SK-N-SH treated with all-trans-retinoic acid at 6 μM for 48 hours (cell line): ENCODE data around the gene INO80C.

ENCODE experiments used
- ARNTL ChIP-seq: fragments of 450-650 bp; formaldehyde crosslinking; IDR thresholded peaks from 2 replicates; pipeline ENCODE4 v1.5.0; 2020; ENCODE audit warnings: low read depth, mild to moderate bottlenecking, moderate library complexity, borderline replicate concordance
- CSDC2 ChIP-seq: fragments of 250-450 bp; sonication (Bioruptor Pico); IDR thresholded peaks from 2 replicates; pipeline ENCODE4 v1.5.0; 2020; ENCODE audit warnings: mild to moderate bottlenecking, moderate library complexity
- GLIS3 ChIP-seq: fragments of 250-450 bp; sonication (Bioruptor Pico); IDR thresholded peaks from 2 replicates; pipeline ENCODE4 v1.5.0; 2020; ENCODE audit warnings: mild to moderate bottlenecking, moderate library complexity
- OSR1 ChIP-seq: fragments of 250-450 bp; sonication (Bioruptor Pico); IDR thresholded peaks from 2 replicates; pipeline ENCODE4 v1.8.0; 2022; ENCODE audit warnings: moderate library complexity, mild to moderate bottlenecking, inconsistent platforms
- RARB ChIP-seq: fragments of 250-450 bp; sonication (Bioruptor Pico); IDR thresholded peaks from 2 replicates; pipeline ENCODE4 v1.8.0; 2021; ENCODE audit warnings: mild to moderate bottlenecking, moderate library complexity
- ZFP3 ChIP-seq: fragments of 250-450 bp; sonication (Bioruptor Pico); IDR thresholded peaks from 2 replicates; pipeline ENCODE4 v1.5.0; 2020; ENCODE audit warnings: mild to moderate bottlenecking, moderate library complexity
- ZFP30 ChIP-seq: fragments of 450-650 bp; formaldehyde crosslinking; IDR thresholded peaks from 2 replicates; pipeline ENCODE4 v1.5.0; 2022; ENCODE audit warnings: mild to moderate bottlenecking, moderate library complexity
- ZNF565 ChIP-seq: fragments of 450-650 bp; formaldehyde crosslinking; conservative IDR thresholded peaks from 2 replicates; pipeline ENCODE4 v1.5.0; 2020; ENCODE audit warnings: low read depth, mild to moderate bottlenecking, moderate library complexity
- ZNF8 ChIP-seq: fragments of 450-650 bp; formaldehyde crosslinking; IDR thresholded peaks from 2 replicates; pipeline ENCODE4 v1.5.0; 2020; ENCODE audit warnings: mild to moderate bottlenecking, moderate library complexity
- TF ChIP-seq, protein P1 (sequence below): fragments of 250-450 bp; sonication (Bioruptor Pico); IDR thresholded peaks from 2 replicates; pipeline ENCODE4 v1.8.0; 2020; ENCODE audit warnings: mild to moderate bottlenecking, moderate library complexity, borderline replicate concordance
- TF ChIP-seq, protein P2 (sequence below): fragments of 250-450 bp; sonication (Bioruptor Pico); IDR thresholded peaks from 2 replicates; pipeline ENCODE4 v1.5.0; 2020; ENCODE audit warnings: mild to moderate bottlenecking, moderate library complexity

DNA sequence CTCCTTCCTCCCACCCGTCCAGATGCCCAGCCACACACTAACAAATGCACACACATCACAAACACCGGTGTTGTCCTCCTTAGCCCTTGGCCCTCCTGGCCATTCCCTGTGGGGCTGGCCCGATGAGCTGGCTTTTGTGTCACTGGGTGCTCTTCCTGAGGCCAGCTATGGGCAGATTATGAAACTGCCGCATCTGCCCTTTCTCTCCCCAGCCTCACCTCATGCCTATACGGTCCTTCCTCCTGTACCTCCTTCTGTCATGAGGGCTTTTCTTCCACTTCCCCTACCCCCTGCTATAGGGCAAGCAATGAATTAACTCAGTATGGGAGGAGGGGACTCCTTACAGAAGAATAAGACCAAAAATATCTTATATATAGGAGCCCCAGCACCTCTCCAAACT lies 10.3 kb upstream of the INO80C start:
- TF ChIP-seq, protein P1, sequence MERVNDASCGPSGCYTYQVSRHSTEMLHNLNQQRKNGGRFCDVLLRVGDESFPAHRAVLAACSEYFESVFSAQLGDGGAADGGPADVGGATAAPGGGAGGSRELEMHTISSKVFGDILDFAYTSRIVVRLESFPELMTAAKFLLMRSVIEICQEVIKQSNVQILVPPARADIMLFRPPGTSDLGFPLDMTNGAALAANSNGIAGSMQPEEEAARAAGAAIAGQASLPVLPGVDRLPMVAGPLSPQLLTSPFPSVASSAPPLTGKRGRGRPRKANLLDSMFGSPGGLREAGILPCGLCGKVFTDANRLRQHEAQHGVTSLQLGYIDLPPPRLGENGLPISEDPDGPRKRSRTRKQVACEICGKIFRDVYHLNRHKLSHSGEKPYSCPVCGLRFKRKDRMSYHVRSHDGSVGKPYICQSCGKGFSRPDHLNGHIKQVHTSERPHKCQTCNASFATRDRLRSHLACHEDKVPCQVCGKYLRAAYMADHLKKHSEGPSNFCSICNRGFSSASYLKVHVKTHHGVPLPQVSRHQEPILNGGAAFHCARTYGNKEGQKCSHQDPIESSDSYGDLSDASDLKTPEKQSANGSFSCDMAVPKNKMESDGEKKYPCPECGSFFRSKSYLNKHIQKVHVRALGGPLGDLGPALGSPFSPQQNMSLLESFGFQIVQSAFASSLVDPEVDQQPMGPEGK (CRISPR knock-in tag) = no peak
- TF ChIP-seq GLIS3 (CRISPR knock-in tag) (no peak), CSDC2 (CRISPR knock-in tag) (no peak), ZFP3 (CRISPR knock-in tag) (no peak), ZFP30 (CRISPR knock-in tag) (no peak), RARB (no peak), OSR1 (CRISPR knock-in tag) (no peak), ZNF565 (no peak), ARNTL (CRISPR knock-in tag) (no peak), ZNF8 (CRISPR knock-in tag) (no peak)
- TF ChIP-seq, protein P2, sequence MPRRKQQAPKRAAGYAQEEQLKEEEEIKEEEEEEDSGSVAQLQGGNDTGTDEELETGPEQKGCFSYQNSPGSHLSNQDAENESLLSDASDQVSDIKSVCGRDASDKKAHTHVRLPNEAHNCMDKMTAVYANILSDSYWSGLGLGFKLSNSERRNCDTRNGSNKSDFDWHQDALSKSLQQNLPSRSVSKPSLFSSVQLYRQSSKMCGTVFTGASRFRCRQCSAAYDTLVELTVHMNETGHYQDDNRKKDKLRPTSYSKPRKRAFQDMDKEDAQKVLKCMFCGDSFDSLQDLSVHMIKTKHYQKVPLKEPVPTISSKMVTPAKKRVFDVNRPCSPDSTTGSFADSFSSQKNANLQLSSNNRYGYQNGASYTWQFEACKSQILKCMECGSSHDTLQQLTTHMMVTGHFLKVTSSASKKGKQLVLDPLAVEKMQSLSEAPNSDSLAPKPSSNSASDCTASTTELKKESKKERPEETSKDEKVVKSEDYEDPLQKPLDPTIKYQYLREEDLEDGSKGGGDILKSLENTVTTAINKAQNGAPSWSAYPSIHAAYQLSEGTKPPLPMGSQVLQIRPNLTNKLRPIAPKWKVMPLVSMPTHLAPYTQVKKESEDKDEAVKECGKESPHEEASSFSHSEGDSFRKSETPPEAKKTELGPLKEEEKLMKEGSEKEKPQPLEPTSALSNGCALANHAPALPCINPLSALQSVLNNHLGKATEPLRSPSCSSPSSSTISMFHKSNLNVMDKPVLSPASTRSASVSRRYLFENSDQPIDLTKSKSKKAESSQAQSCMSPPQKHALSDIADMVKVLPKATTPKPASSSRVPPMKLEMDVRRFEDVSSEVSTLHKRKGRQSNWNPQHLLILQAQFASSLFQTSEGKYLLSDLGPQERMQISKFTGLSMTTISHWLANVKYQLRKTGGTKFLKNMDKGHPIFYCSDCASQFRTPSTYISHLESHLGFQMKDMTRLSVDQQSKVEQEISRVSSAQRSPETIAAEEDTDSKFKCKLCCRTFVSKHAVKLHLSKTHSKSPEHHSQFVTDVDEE (CRISPR knock-in tag) = no peak
